Panc1 (cell line): Measurements from ENCODE around the gene KNDC1. TPM values are rescaled to one million over a fixed set of nuclear protein-coding genes. Genes with fewer than 3 reads are reported as not detected.

Source experiments
- ATAC-seq: fragments of 200-7000 bp; cut with Tn5 transposase; 2 replicates; pipeline ENCODE4 v1.9.1; 2020; ENCODE audit warnings: mild to moderate bottlenecking, moderate library complexity
- BruUV-seq: library from RNA; stranded (reverse); fragments of 400-500 nt; replicated peaks from 2 replicates; lab custom pipeline; 2021; lab: Mats Ljungman, UMichigan
- CTCF ChIA-PET: fragments of 300-600 bp; sonication (Branson Sonifier 250); formaldehyde crosslinking; loops from one replicate; lab custom pipeline; 2022; ENCODE audit warnings: antibody characterized with exemption; lab: Charles Lee
- POLR2A ChIA-PET: fragments of 300-600 bp; sonication (Branson Sonifier 250); formaldehyde crosslinking; loops from one replicate; lab custom pipeline; 2022; ENCODE audit warnings: antibody characterized with exemption; lab: Charles Lee
- DNase-seq: peaks from one replicate; pipeline ENCODE4 v3.0.0-alpha.2; 2010; ENCODE audit warnings: low read depth, low spot score
- H3K27ac ChIP-seq: 2 replicates; pipeline ENCODE4 v1.5.1; 2011; ENCODE audit warnings: mild to moderate bottlenecking, low read length, inconsistent platforms
- H3K27me3 ChIP-seq: fragments of 200-500 bp; sonication (Bioruptor generic); 2 replicates; pipeline ENCODE4 v1.6.0; 2014; ENCODE audit warnings: low read length, inconsistent platforms; ENCODE audit not compliant: control insufficient read depth, insufficient read depth
- H3K36me3 ChIP-seq: fragments of 200-500 bp; sonication (Bioruptor generic); 2 replicates; pipeline ENCODE4 v1.5.1; 2014; ENCODE audit warnings: inconsistent platforms, mild to moderate bottlenecking, low read length, moderate library complexity; ENCODE audit not compliant: control insufficient read depth, insufficient read depth
- H3K4me1 ChIP-seq: 2 replicates; pipeline ENCODE4 v1.5.1; 2011; ENCODE audit warnings: inconsistent platforms, mild to moderate bottlenecking, low read length, moderate library complexity; ENCODE audit not compliant: control insufficient read depth, insufficient read depth
- H3K4me3 ChIP-seq, 2 experiments: 2 replicates each; pipeline ENCODE4 v1.5.1; 2011 to 2012; ENCODE audit warnings: low read depth in 2 of 2, low read length in 2 of 2, mild to moderate bottlenecking in 2 of 2, inconsistent platforms in 1 of 2, moderate library complexity in 1 of 2
- H3K9me3 ChIP-seq: fragments of 200-500 bp; sonication (Bioruptor generic); 2 replicates; pipeline ENCODE4 v1.5.1; 2014; ENCODE audit warnings: low read depth, mild to moderate bottlenecking, inconsistent platforms, low read length, moderate library complexity; ENCODE audit not compliant: control insufficient read depth, insufficient read depth
- POLR2AphosphoS5 ChIP-seq: IDR thresholded peaks from 2 replicates; pipeline ENCODE4 v1.6.1; 2012; ENCODE audit warnings: mild to moderate bottlenecking, low read depth, low read length, moderate library complexity
- SIN3A ChIP-seq: IDR thresholded peaks from 2 replicates; pipeline ENCODE4 v1.6.1; 2012; ENCODE audit warnings: low read depth, mild to moderate bottlenecking, low read length, moderate library complexity, borderline replicate concordance; ENCODE audit not compliant: insufficient read depth
- TCF7L2 ChIP-seq: IDR thresholded peaks from 2 replicates; pipeline ENCODE4 v1.6.1; 2011; ENCODE audit warnings: mild to moderate bottlenecking, low read depth, low read length, inconsistent platforms
- in situ Hi-C: cut with HindIII; loops from 2 replicates; pipeline ENCODE4 v1.10.0; 2016; ENCODE audit warnings: low sequenced_read_pairs, low pct_unique_long_range_greater_than_20kb
- intact Hi-C: fragments of 100-400 bp; cut with micrococcal nuclease; formaldehyde crosslinking; loops from one replicate; pipeline ENCODE4 v1.10.0; 2022; ENCODE audit not compliant: unreplicated experiment
- total RNA-seq: library from RNA; stranded (reverse); gene quantifications from one replicate; pipeline ENCODE4 v1.2.1, GENCODE V29; 2021; ENCODE audit not compliant: unreplicated experiment
- TF ChIP-seq, protein P1 (sequence below), 2 experiments: IDR thresholded peaks; 2 replicates each; pipeline ENCODE4 v1.6.1; 2011 to 2012; ENCODE audit warnings: low read depth in 2 of 2, control low read depth in 1 of 2, low read length in 1 of 2, mild to moderate bottlenecking in 1 of 2, moderate library complexity in 1 of 2; ENCODE audit not compliant: insufficient read depth in 1 of 2

The KNDC1 gene
- total RNA-seq, 1 experiment from 2014 or later = 2.6 TPM

DNA sequence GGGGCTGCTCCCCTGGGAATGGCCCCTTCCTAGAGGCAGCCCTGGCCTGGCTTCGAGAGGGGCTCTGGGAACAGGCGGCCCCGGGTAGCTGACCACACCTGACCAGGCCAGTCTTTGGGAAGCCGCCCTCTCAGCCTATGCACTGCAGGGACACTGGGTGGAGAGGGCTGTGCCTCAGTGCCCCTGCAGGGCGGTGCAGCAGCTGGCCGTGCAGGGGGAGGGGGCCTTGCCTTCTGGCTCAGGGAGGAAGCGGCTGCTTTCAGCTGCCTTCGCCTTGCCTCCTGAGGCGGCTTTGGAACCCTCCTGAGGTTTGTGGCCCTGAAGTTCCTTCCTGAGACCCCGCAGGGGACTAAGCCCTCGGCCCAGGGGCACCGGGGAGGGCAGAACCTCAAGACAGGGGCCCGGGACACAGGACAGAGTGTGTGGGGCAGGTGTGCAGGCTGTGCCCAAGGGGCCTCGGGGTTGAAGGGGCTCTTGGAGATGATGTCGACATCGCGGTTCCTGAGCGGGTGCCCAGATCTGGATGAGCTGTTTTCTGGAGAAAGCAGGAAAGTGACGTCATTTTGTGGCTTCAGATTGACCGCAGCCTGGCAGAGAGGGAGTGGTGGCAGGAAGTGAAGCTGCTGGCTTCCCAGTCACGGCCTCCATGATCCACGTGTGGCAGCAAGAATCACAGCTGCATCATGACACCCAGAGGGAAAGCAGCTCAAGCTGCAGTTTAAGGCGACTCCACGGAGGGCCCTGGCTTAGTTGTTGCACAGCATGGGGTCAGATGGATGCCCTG is 99.0 kb downstream of the KNDC1 start:
- Histone ChIP-seq H3K9me3 (no peaks in the 10 kb centered on the region), H3K36me3 (no peaks in the 10 kb centered on the region), H3K27ac (peak overlapping the region; percentile 4), H3K27me3 (no peaks in the 10 kb centered on the region), H3K4me3 (no peak overlapping the region), H3K4me1 (peaks cover 45% of the 10 kb centered on the region)
- ATAC-seq (peak; percentile 56), DNase-seq (peak; percentile 97)
- CTCF ChIA-PET = interaction anchor here (0.5 to 1.4 kb wide), 2 partner anchors 31 to 116 kb away, joined by 4 read pairs; no protein-coding TSS in a partner anchor
- TF ChIP-seq, protein P1, sequence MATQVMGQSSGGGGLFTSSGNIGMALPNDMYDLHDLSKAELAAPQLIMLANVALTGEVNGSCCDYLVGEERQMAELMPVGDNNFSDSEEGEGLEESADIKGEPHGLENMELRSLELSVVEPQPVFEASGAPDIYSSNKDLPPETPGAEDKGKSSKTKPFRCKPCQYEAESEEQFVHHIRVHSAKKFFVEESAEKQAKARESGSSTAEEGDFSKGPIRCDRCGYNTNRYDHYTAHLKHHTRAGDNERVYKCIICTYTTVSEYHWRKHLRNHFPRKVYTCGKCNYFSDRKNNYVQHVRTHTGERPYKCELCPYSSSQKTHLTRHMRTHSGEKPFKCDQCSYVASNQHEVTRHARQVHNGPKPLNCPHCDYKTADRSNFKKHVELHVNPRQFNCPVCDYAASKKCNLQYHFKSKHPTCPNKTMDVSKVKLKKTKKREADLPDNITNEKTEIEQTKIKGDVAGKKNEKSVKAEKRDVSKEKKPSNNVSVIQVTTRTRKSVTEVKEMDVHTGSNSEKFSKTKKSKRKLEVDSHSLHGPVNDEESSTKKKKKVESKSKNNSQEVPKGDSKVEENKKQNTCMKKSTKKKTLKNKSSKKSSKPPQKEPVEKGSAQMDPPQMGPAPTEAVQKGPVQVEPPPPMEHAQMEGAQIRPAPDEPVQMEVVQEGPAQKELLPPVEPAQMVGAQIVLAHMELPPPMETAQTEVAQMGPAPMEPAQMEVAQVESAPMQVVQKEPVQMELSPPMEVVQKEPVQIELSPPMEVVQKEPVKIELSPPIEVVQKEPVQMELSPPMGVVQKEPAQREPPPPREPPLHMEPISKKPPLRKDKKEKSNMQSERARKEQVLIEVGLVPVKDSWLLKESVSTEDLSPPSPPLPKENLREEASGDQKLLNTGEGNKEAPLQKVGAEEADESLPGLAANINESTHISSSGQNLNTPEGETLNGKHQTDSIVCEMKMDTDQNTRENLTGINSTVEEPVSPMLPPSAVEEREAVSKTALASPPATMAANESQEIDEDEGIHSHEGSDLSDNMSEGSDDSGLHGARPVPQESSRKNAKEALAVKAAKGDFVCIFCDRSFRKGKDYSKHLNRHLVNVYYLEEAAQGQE (IDR thresholded peaks at IDR 0.05; ENCODE audit: insufficient read depth in 1 of 2, low read depth in 2 of 2, low read length in 1 of 2) = no peak
- no peak for TF ChIP-seq SIN3A
- TF ChIP-seq POLR2AphosphoS5 = peak; percentile 62; the same call in 1 of the 2 replicates
- TF ChIP-seq TCF7L2 = no peak
- POLR2A ChIA-PET = no interaction called here
- in situ Hi-C loops = no loop called here
- intact Hi-C loops = no loop called here
- no TSS peak for BruUV-seq

DNA sequence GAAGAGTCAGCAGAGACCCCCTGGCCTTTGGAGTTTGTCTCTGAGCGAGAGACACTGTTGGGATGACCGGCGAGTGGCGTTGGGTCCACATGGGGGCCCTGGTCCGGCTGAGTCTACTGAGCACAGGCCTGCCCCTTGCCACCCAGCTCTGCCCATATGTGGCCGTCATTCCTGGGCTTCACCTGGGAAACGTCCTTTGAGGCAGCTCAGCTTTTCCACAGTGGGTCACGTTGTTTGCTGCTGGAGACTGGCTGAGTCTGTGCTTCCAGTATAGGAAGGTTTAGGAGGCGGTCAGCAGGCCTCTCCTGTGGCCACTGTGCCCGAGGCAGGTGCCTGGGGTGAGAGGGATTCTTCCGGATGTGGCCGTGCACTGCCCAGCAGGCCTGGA is 99.6 kb downstream of the KNDC1 start:
- H3K4me1 ChIP-seq = peaks cover 45% of the 10 kb centered on the region
- no peaks in the 10 kb centered on the region for H3K27me3 ChIP-seq
- peak overlapping the region; percentile 4 for H3K27ac ChIP-seq
- CTCF ChIA-PET = interaction anchor here (0.5 to 1.4 kb wide), 2 partner anchors 32 to 116 kb away, joined by 4 read pairs; no protein-coding TSS in a partner anchor
- BruUV-seq = no TSS peak
- ATAC-seq (peak; percentile 27), DNase-seq (no peak)
- no peaks in the 10 kb centered on the region for H3K36me3 ChIP-seq
- POLR2A ChIA-PET = no interaction called here
- no peak for TF ChIP-seq SIN3A
- no peak for TF ChIP-seq TCF7L2
- TF ChIP-seq POLR2AphosphoS5 = no peak
- no peak overlapping the region for H3K4me3 ChIP-seq
- in situ Hi-C loops = no loop called here
- H3K9me3 ChIP-seq = no peaks in the 10 kb centered on the region
- intact Hi-C loops = no loop called here

DNA sequence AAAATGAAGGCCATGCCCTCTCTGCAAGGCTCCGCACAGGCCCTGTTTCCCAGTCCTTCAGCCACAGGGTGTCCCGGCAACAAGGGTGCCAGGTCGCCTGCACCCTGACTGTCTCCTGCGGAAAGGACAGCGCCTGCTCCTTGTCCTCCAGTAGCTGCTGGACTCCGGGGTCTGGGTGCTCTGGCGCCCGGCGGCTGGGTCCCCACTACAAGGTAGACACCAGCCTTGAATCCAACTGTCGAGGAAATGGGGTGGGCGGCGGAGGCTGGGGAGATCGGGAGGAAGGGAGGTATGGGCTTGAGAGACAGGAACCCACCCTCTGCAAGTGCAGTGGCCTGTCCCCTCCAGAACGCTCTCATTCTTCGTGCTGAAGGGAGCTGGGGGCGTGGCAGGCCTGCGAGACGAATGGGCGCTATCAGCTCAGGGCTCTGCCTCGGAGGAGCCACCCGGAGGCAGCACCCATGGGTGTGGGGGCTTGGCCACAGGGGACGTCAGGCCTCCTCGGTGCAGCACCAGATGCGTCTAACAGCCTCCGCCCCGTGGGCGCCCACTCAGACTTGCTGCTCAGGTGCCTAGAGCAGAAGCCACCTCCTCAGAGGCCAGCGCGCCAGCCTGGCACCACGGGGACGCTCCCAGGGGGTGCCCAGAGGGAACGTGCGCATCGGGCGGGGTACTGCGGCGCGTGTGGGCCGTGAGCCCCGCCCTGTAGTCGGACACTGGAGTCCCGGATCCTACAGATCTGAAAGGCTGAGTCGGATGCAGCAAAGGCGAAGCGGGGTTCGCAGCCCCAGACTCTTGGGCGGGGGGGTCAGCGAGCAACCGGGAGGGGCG is 101.1 kb downstream of the KNDC1 start:
- ATAC-seq (peak; percentile 55), DNase-seq (no peak)
- H3K36me3 ChIP-seq = no peaks in the 10 kb centered on the region
- TF ChIP-seq POLR2AphosphoS5 (0 out of 2 replicates have a peak, but pooled peaks have one; percentile 1), SIN3A (no peak)
- TF ChIP-seq, protein P1 (IDR thresholded peaks at IDR 0.05; ENCODE audit: insufficient read depth in 1 of 2, low read depth in 2 of 2, low read length in 1 of 2) = 0 out of 4 replicates have a peak, but pooled peaks of 1 of the 2 experiments have one; percentile 41
- H3K27me3 ChIP-seq = no peaks in the 10 kb centered on the region
- H3K27ac ChIP-seq = peak overlapping the region; percentile 85
- intact Hi-C loops (no loop called here), in situ Hi-C loops (no loop called here)
- H3K4me3 ChIP-seq = peak overlapping the region; percentile 56 to 58
- no peaks in the 10 kb centered on the region for H3K9me3 ChIP-seq
- BruUV-seq = no TSS peak
- ChIA-PET CTCF (no interaction called here), POLR2A (interaction anchor here (0.8 kb wide), 1 partner anchor 121 kb away, joined by 3 read pairs; no protein-coding TSS in a partner anchor)
- peaks cover 45% of the 10 kb centered on the region for H3K4me1 ChIP-seq
